IgD-negative memory B cell (primary cell): Measurements from ENCODE around the gene CXCL16. TPM values are rescaled to one million over a fixed set of nuclear protein-coding genes. Genes with fewer than 3 reads are reported as not detected.
A peak's percentile ranks its signal among the peaks of the same experiment; 100 is the strongest.
"Not testable (repeated sequence)": the region's sequence is repeated elsewhere in the genome, so short reads cannot be mapped to it uniquely, and the experiment has no call there.

Experiments
- H3K27ac Mint-ChIP-seq, 3 donors: one replicate each; pipeline ENCODE4 v1.8.0; 2020 to 2022; ENCODE audit warnings: mild to moderate bottlenecking in 3 of 3, mixed read lengths in 3 of 3, moderate library complexity in 1 of 3
- H3K27me3 Mint-ChIP-seq: one replicate; pipeline ENCODE4 v1.8.0; 2021; ENCODE audit warnings: mixed read lengths
- H3K36me3 Mint-ChIP-seq: one replicate; pipeline ENCODE4 v1.8.0; 2020; ENCODE audit warnings: mild to moderate bottlenecking, mixed read lengths
- H3K4me1 Mint-ChIP-seq, 3 donors: one replicate each; pipeline ENCODE4 v1.8.0; 2020 to 2022; ENCODE audit warnings: mixed read lengths in 3 of 3, mild to moderate bottlenecking in 1 of 3
- H3K4me3 Mint-ChIP-seq, 4 donors: one replicate each; pipeline ENCODE4 v1.8.0; 2020 to 2022; ENCODE audit warnings: mild to moderate bottlenecking in 4 of 4, mixed read lengths in 4 of 4, moderate library complexity in 3 of 4
- H3K9me3 Mint-ChIP-seq, 3 donors: one replicate each; pipeline ENCODE4 v1.8.0; 2020 to 2021; ENCODE audit warnings: mixed read lengths in 3 of 3, mild to moderate bottlenecking in 1 of 3
- polyA plus RNA-seq: library from polyadenylated mRNA; unstranded; fragments of 300-500 nt; fragmentation: Illumina TruSeq; gene quantifications from one replicate; pipeline ENCODE4 v1.2.3, GENCODE V29; 2021

Gene CXCL16
- polyA plus RNA-seq, 1 donor from 2014 or later = 17.7 TPM

GRCh38 chr17:4720787-4721186 is 18.9 kb downstream of the CXCL16 start:
- Mint-ChIP-seq H3K27ac (peak overlapping the region; percentile 73 to 87 (median 76)), H3K27me3 (no peaks in the 10 kb centered on the region), H3K4me3 (peak overlapping the region in 1 of 4 donors; percentile 27), H3K4me1 (peaks cover 7 to 10% (median 8%) of the 10 kb centered on the region in 3 donors), H3K9me3 (no peaks in the 10 kb centered on the region), H3K36me3 (peaks cover under 1% of the 10 kb centered on the region)

- Mint-ChIP-seq H3K4me3 (no peak overlapping the region), H3K4me1 (peaks cover 12 to 17% (median 15%) of the 10 kb centered on the region in 3 donors), H3K27ac (peak overlapping the region in 1 of 3 donors; percentile 59), H3K9me3 (no peaks in the 10 kb centered on the region), H3K27me3 (no peaks in the 10 kb centered on the region), H3K36me3 (peaks cover 1% of the 10 kb centered on the region)
Measured at GRCh38 chr17:4719684-4720221, 20.0 kb downstream of the CXCL16 start.

- Mint-ChIP-seq H3K4me1 (peaks cover 15 to 19% (median 17%) of the 10 kb centered on the region in 3 donors), H3K4me3 (no peak overlapping the region), H3K27me3 (no peaks in the 10 kb centered on the region), H3K36me3 (peaks cover 1% of the 10 kb centered on the region), H3K9me3 (no peaks in the 10 kb centered on the region), H3K27ac (peak overlapping the region in 1 of 3 donors; percentile 59)
Measured at GRCh38 chr17:4719146-4719545, 20.6 kb downstream of the CXCL16 start.

GRCh38 chr17:4718276-4718675 is 21.5 kb downstream of the CXCL16 start:
- H3K4me3 Mint-ChIP-seq = no peak overlapping the region
- peak overlapping the region in 1 of 3 donors; percentile 42 for H3K27ac Mint-ChIP-seq
- no peaks in the 10 kb centered on the region for H3K9me3 Mint-ChIP-seq
- peaks cover 1% of the 10 kb centered on the region for H3K36me3 Mint-ChIP-seq
- H3K27me3 Mint-ChIP-seq = no peaks in the 10 kb centered on the region
- peaks cover 18 to 24% (median 21%) of the 10 kb centered on the region in 3 donors for H3K4me1 Mint-ChIP-seq

- no peak overlapping the region for H3K4me3 Mint-ChIP-seq
- H3K4me1 Mint-ChIP-seq = peaks cover 17 to 24% (median 21%) of the 10 kb centered on the region in 3 donors
- H3K27ac Mint-ChIP-seq = no peak overlapping the region
Measured at GRCh38 chr17:4717791-4718190, 21.9 kb downstream of the CXCL16 start.

GRCh38 chr17:4716081-4716480 is 23.6 kb downstream of the CXCL16 start:
- Mint-ChIP-seq H3K36me3 (peaks cover 1% of the 10 kb centered on the region), H3K4me1 (peaks cover 19 to 27% (median 21%) of the 10 kb centered on the region in 3 donors), H3K4me3 (peak overlapping the region in 1 of 4 donors; percentile 74), H3K9me3 (no peaks in the 10 kb centered on the region), H3K27ac (peak overlapping the region in 1 of 3 donors; percentile 21), H3K27me3 (no peaks in the 10 kb centered on the region)

More at GRCh38 chr17:4717791-4718190, 21.9 kb downstream of the CXCL16 start:
- Mint-ChIP-seq H3K36me3 (peaks cover 1% of the 10 kb centered on the region), H3K9me3 (no peaks in the 10 kb centered on the region), H3K27me3 (no peaks in the 10 kb centered on the region)

- Mint-ChIP-seq H3K27me3 (no peaks in the 10 kb centered on the region), H3K27ac (peak overlapping the region; percentile 85 to 92 (median 91)), H3K9me3 (no peaks in the 10 kb centered on the region), H3K4me3 (peak overlapping the region in 3 of 4 donors; percentile 74 to 87 (median 78)), H3K36me3 (peaks cover 1% of the 10 kb centered on the region), H3K4me1 (peaks cover 19 to 27% (median 20%) of the 10 kb centered on the region in 3 donors)
Measured at GRCh38 chr17:4715063-4715744, 24.5 kb downstream of the CXCL16 start.

GRCh38 chr17:4714340-4715062 is 25.2 kb downstream of the CXCL16 start:
- H3K27ac Mint-ChIP-seq = peak overlapping the region; percentile 85 to 92 (median 91)
- H3K9me3 Mint-ChIP-seq, H3K27me3 Mint-ChIP-seq, H3K36me3 Mint-ChIP-seq: not testable (repeated sequence)
- peaks cover 19 to 31% (median 23%) of the 10 kb centered on the region in 3 donors for H3K4me1 Mint-ChIP-seq
- H3K4me3 Mint-ChIP-seq = peak overlapping the region in 3 of 4 donors; percentile 60 to 78 (median 74)

- peaks cover 19 to 35% (median 23%) of the 10 kb centered on the region in 3 donors for H3K4me1 Mint-ChIP-seq
- H3K27ac Mint-ChIP-seq = peak overlapping the region in 2 of 3 donors; percentile 36 to 95
- no peaks in the 10 kb centered on the region for H3K27me3 Mint-ChIP-seq
- peak overlapping the region in 2 of 4 donors; percentile 25 to 61 for H3K4me3 Mint-ChIP-seq
- H3K36me3 Mint-ChIP-seq = peaks cover 1% of the 10 kb centered on the region
- H3K9me3 Mint-ChIP-seq = peaks cover 0 to 2% (median 0%) of the 10 kb centered on the region in 3 donors
Measured at GRCh38 chr17:4712526-4712925, 27.2 kb downstream of the CXCL16 start.

GRCh38 chr17:4711661-4712181 is 28.0 kb downstream of the CXCL16 start:
- H3K9me3 Mint-ChIP-seq = peaks cover 0 to 2% (median 0%) of the 10 kb centered on the region in 3 donors
- H3K27me3 Mint-ChIP-seq = no peaks in the 10 kb centered on the region
- peaks cover 19 to 35% (median 23%) of the 10 kb centered on the region in 3 donors for H3K4me1 Mint-ChIP-seq
- H3K27ac Mint-ChIP-seq = peak overlapping the region; percentile 36 to 95 (median 93)
- H3K4me3 Mint-ChIP-seq = peak overlapping the region; percentile 61 to 97 (median 90)
- H3K36me3 Mint-ChIP-seq = peaks cover 1% of the 10 kb centered on the region

- H3K4me1 Mint-ChIP-seq = peaks cover 24 to 37% (median 26%) of the 10 kb centered on the region in 3 donors
- H3K9me3 Mint-ChIP-seq = peaks cover 0 to 2% (median 0%) of the 10 kb centered on the region in 3 donors
- H3K27me3 Mint-ChIP-seq = no peaks in the 10 kb centered on the region
- peak overlapping the region; percentile 36 to 95 (median 93) for H3K27ac Mint-ChIP-seq
- peak overlapping the region; percentile 61 to 97 (median 90) for H3K4me3 Mint-ChIP-seq
- H3K36me3 Mint-ChIP-seq = peaks cover 1% of the 10 kb centered on the region
Measured at GRCh38 chr17:4710693-4711634, 28.8 kb downstream of the CXCL16 start.

- Mint-ChIP-seq H3K4me1 (peaks cover 18 to 31% (median 25%) of the 10 kb centered on the region in 3 donors), H3K36me3 (no peaks in the 10 kb centered on the region), H3K27ac (peak within 1 kb of the TSS; percentile 36 to 95 (median 93)), H3K27me3 (no peaks in the 10 kb centered on the region), H3K9me3 (peaks cover 0 to 2% (median 0%) of the 10 kb centered on the region in 3 donors), H3K4me3 (peak within 1 kb of the TSS; percentile 61 to 97 (median 90))
Measured at GRCh38 chr17:4709794-4710692, 29.7 kb downstream of the CXCL16 start, which contains the start of gene ARRB2. ARRB2 (plus strand) TSS chr17:4710632; CDS start chr17:4710722, 90 bp downstream.

GRCh38 chr17:4708436-4708835 is 31.3 kb downstream of the CXCL16 start:
- Mint-ChIP-seq H3K4me3 (peak overlapping the region in 3 of 4 donors; percentile 71 to 87 (median 77)), H3K27me3 (no peaks in the 10 kb centered on the region), H3K9me3 (peaks cover 0 to 2% (median 0%) of the 10 kb centered on the region in 3 donors), H3K36me3 (no peaks in the 10 kb centered on the region), H3K4me1 (peaks cover 13 to 25% (median 18%) of the 10 kb centered on the region in 3 donors), H3K27ac (peak overlapping the region in 2 of 3 donors; percentile 79 to 90)
